HepG2 (cell line): Measurements from ENCODE around the gene DPAGT1. TPM values are rescaled to one million over a fixed set of nuclear protein-coding genes. Genes with fewer than 3 reads are reported as not detected.

ENCODE experiments used
- ATAC-seq: fragments of 200-7000 bp; cut with Tn5 transposase; 3 replicates; pipeline ENCODE4 v1.9.1; 2020; ENCODE audit warnings: mild to moderate bottlenecking, moderate library complexity
- BruUV-seq: library from RNA; stranded (reverse); fragments of 400-500 nt; replicated peaks from 2 replicates; lab custom pipeline; 2021; lab: Mats Ljungman, UMichigan
- CTCF ChIA-PET: fragments of 300-600 bp; formaldehyde crosslinking; extraction: SDS; loops from one replicate; lab custom pipeline; 2021; ENCODE audit warnings: low total read pairs, inconsistent platforms, low intra/inter-chr PET ratio; lab: Yijun Ruan, JAX
- POLR2A ChIA-PET: fragments of 350-600 bp; sonication (Branson Sonifier 250); formaldehyde crosslinking; loops from one replicate; lab custom pipeline; 2020; ENCODE audit warnings: antibody characterized with exemption, inconsistent platforms; lab: Yijun Ruan, JAX
- DNase-seq: peaks from one replicate; pipeline ENCODE4 v3.0.0-alpha.2; 2015; ENCODE audit warnings: low spot score
- FAIRE-seq: peaks from 3 replicates; lab custom pipeline; 2011; peaks lifted over from hg19 to GRCh38; lab: Jason Lieb, UNC
- H2AFZ ChIP-seq: one replicate; pipeline ENCODE4 v1.6.1; 2011; ENCODE audit warnings: low read length, inconsistent platforms
- H3K27ac ChIP-seq: fragments of 300-600 bp; 3 replicates; pipeline ENCODE4 v1.8.0; 2011; ENCODE audit warnings: mixed run types, mild to moderate bottlenecking, mixed read lengths, low read length, inconsistent platforms; ENCODE audit not compliant: insufficient read depth; ENCODE audit errors: extremely low read length
- H3K27me3 ChIP-seq, 2 experiments: fragments of 200-600 bp in 1 of 2; 2 replicates in 1 of 2; 3 replicates in 1 of 2; pipeline versions ENCODE4 v1.6.0 to v1.8.0; 2011; ENCODE audit warnings: low read length in 2 of 2, mild to moderate bottlenecking in 2 of 2, moderate library complexity in 2 of 2, inconsistent platforms in 1 of 2; ENCODE audit not compliant: insufficient read depth in 2 of 2, control insufficient read depth in 1 of 2
- H3K36me3 ChIP-seq, 2 experiments: fragments of 200-600 bp in 1 of 2; replicated peaks in 1 of 2; 2 replicates in 1 of 2; 3 replicates in 1 of 2; pipeline versions ENCODE4 v1.5.1 to v1.8.0; 2011; ENCODE audit warnings: low read length in 2 of 2, inconsistent platforms in 1 of 2; ENCODE audit not compliant: insufficient read depth in 2 of 2, control insufficient read depth in 1 of 2
- H3K4me1 ChIP-seq: 2 replicates; pipeline ENCODE4 v1.5.1; 2012; ENCODE audit warnings: low read length, inconsistent platforms; ENCODE audit not compliant: insufficient read depth
- H3K4me2 ChIP-seq: 2 replicates; pipeline ENCODE4 v1.6.0; 2011; ENCODE audit warnings: low read depth, low read length, inconsistent platforms
- H3K4me3 ChIP-seq, 3 experiments: fragments of 200-600 bp in 1 of 3; sonication (generic), shearing (Covaris generic) in 1 of 3; replicated peaks in 1 of 3; 2 replicates each; pipeline ENCODE4 v1.5.1; 2011 to 2016; ENCODE audit warnings: low read length in 3 of 3, inconsistent platforms in 2 of 3, low read depth in 2 of 3, mild to moderate bottlenecking in 2 of 3, control low read depth in 1 of 3, mixed read lengths in 1 of 3; ENCODE audit not compliant: insufficient read depth in 1 of 3
- H3K79me2 ChIP-seq: one replicate; pipeline ENCODE4 v1.6.1; 2011; ENCODE audit warnings: low read length, inconsistent platforms; ENCODE audit not compliant: insufficient read depth
- H3K9ac ChIP-seq: 2 replicates; pipeline ENCODE4 v1.6.0; 2011; ENCODE audit warnings: mild to moderate bottlenecking, low read depth, low read length, inconsistent platforms; ENCODE audit not compliant: insufficient read depth
- H3K9me3 ChIP-seq: 2 replicates; pipeline ENCODE4 v1.5.1; 2012; ENCODE audit warnings: mild to moderate bottlenecking, low read length
- H4K20me1 ChIP-seq: 2 replicates; pipeline ENCODE4 v1.6.0; 2011; ENCODE audit warnings: inconsistent platforms, mild to moderate bottlenecking, low read length, moderate library complexity; ENCODE audit not compliant: insufficient read depth
- KDM5A ChIP-seq: fragments of 200-600 bp; sonication (generic); IDR thresholded peaks from 2 replicates; pipeline ENCODE4 v1.7.0; 2018; ENCODE audit warnings: antibody characterized with exemption, mild to moderate bottlenecking, low read length, borderline replicate concordance
- KLF13 ChIP-seq: sonication (generic); formaldehyde crosslinking; IDR thresholded peaks from 2 replicates; pipeline ENCODE4 v1.4.0; 2020; ENCODE audit warnings: mild to moderate bottlenecking, missing genetic modification reagents
- PHF8 ChIP-seq: sonication (generic); formaldehyde crosslinking; IDR thresholded peaks from 2 replicates; pipeline ENCODE4 v1.5.0; 2020; ENCODE audit warnings: missing genetic modification reagents
- RAD21 ChIP-seq: fragments of 450-650 bp; formaldehyde crosslinking; IDR thresholded peaks from 2 replicates; pipeline ENCODE4 v1.5.0; 2020; ENCODE audit warnings: mild to moderate bottlenecking
- TOPORS ChIP-seq: sonication (generic); formaldehyde crosslinking; IDR thresholded peaks from 2 replicates; pipeline ENCODE4 v1.8.0; 2023; ENCODE audit warnings: mild to moderate bottlenecking, missing genetic modification reagents
- ZNF280D ChIP-seq: sonication (generic); formaldehyde crosslinking; IDR thresholded peaks from 2 replicates; pipeline ENCODE4 v1.5.1; 2020; ENCODE audit warnings: mild to moderate bottlenecking, missing genetic modification reagents
- ZNF7 ChIP-seq: IDR thresholded peaks from 2 replicates; pipeline ENCODE4 v1.6.1; 2016; ENCODE audit warnings: missing biosample characterization, missing genetic modification reagents
- ZNF709 ChIP-seq: sonication (generic); formaldehyde crosslinking; IDR thresholded peaks from 2 replicates; pipeline ENCODE4 v1.5.0; 2020; ENCODE audit warnings: mild to moderate bottlenecking, missing genetic modification reagents
- ZNF780A ChIP-seq: sonication (generic); formaldehyde crosslinking; IDR thresholded peaks from 2 replicates; pipeline ENCODE4 v1.8.0; 2022; ENCODE audit warnings: mild to moderate bottlenecking, missing genetic modification reagents, moderate library complexity
- ZSCAN21 ChIP-seq: sonication (generic); formaldehyde crosslinking; IDR thresholded peaks from 2 replicates; pipeline ENCODE4 v1.8.0; 2022; ENCODE audit warnings: mild to moderate bottlenecking, missing genetic modification reagents, moderate library complexity, borderline replicate concordance
- ZSCAN25 ChIP-seq: sonication (generic); formaldehyde crosslinking; IDR thresholded peaks from 2 replicates; pipeline ENCODE4 v1.8.0; 2022; ENCODE audit warnings: mild to moderate bottlenecking, missing genetic modification reagents
- WGBS: methylation state at CpG from one replicate; pipeline ENCODE4 v1.1.6; 2017; ENCODE audit warnings: low lambda C conversion rate; 5-methylcytosine and 5-hydroxymethylcytosine counted together
- in situ Hi-C: cut with HindIII; loops from 2 replicates; pipeline ENCODE4 v1.10.0; 2017; ENCODE audit warnings: low pct_unique_long_range_greater_than_20kb; ENCODE audit not compliant: extremely low pct_ligation_motif_present
- intact Hi-C: fragments of 100-400 bp; cut with micrococcal nuclease; formaldehyde crosslinking; loops from one replicate; pipeline ENCODE4 v1.10.0; 2022; ENCODE audit not compliant: unreplicated experiment
- polyA plus RNA-seq, 8 experiments: library from polyadenylated mRNA; depleted of rRNA in 3 of 8; stranded (reverse) in 7 of 8; unstranded in 1 of 8; fragments of >200 nt; fragmentation: Illumina TruSeq in 4 of 8; extraction: Trizol in 4 of 8; gene quantifications; 2 replicates each; pipeline versions ENCODE4 v1.2.1 to v1.2.3, GENCODE V29; 2011 to 2016; ENCODE audit warnings: low read depth in 4 of 8, missing spikeins in 1 of 8, mixed read lengths in 1 of 8; ENCODE audit not compliant: insufficient read depth in 1 of 8
- total RNA-seq, 5 experiments: library from RNA; depleted of rRNA; stranded (reverse); fragments of >200 nt; fragmentation: Illumina TruSeq; extraction: Trizol; gene quantifications; 2 replicates each; pipeline ENCODE4 v1.2.3, GENCODE V29; 2016; ENCODE audit warnings: low read depth in 1 of 5
- TF ChIP-seq, protein P1 (sequence below): sonication (generic); formaldehyde crosslinking; IDR thresholded peaks from 2 replicates; pipeline ENCODE4 v1.8.1; 2023; ENCODE audit warnings: mild to moderate bottlenecking, moderate library complexity, missing genetic modification reagents
- TF ChIP-seq, protein P2 (sequence below): sonication (generic); formaldehyde crosslinking; conservative IDR thresholded peaks from 2 replicates; pipeline ENCODE4 v1.4.0; 2020; ENCODE audit warnings: mild to moderate bottlenecking, missing genetic modification reagents, moderate library complexity

The DPAGT1 gene
- total and polyA plus RNA-seq, 2 of the 13 experiments (the other 11 are each of a cell fraction or from before 2014, with no cell fraction given): 37.6 to 70.7 TPM

DNA sequence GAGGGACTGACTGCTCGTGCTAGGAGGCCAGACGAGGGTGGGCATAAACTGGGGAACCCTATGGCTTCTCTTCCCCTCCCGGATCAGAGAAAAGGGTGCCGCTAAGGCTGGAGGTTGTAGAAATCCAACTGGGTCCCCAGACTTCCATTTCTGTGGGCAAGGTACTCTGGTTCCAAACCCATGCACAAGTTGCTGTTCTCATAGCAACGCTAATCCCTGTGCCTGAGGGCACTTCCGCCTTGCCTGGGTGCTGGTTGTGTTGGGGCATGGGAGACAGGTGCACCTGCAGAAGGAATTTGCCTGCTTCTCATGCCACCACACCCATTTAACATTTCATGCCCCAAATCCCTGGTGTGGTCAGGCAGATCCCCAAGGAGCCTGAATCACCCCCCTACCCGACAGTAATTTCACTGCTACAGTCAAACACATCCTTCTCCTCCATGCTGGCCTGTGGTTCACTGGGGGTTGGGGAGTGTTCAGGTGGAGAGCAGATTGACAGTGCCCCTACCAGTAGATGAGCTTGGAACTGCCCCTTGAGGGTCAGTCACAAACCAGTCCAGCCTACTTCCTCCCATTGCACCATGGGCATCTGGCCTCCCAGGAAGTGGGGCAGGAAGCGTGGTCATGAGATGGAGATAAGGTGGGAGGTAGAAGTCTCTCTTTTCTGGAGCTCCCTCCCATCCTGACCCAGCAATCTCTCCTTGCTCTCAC lies 6.6 kb upstream of the DPAGT1 start (continued):
- TF ChIP-seq ZNF280D (CRISPR knock-in tag): peak; percentile 67; the same call in 1 of the 2 replicates
- TF ChIP-seq ZNF7 (CRISPR knock-in tag): no peak

GRCh38 chr11:119107538-119108145 lies 6.0 kb upstream of the DPAGT1 start:
- no peaks in the 10 kb centered on the region for H3K9me3 ChIP-seq
- H4K20me1 ChIP-seq: no peaks in the 10 kb centered on the region
- peak overlapping the region; percentile 82 for H3K4me2 ChIP-seq
- ChIA-PET CTCF (no interaction called here), POLR2A (interaction anchor here (0.7 to 4.2 kb wide), 12 partner anchors 11 to 315 kb away, joined by 3 to 75 read pairs (median 8); partner anchors contain the start of genes HINFP, HMBS, NLRX1 and VPS11)
- H3K4me3 ChIP-seq: peak overlapping the region; percentile 68 to 86 (median 85)
- no peak for FAIRE-seq
- peaks cover 1 to 18% of the 10 kb centered on the region in 2 experiments for H3K36me3 ChIP-seq
- H3K79me2 ChIP-seq: no peaks in the 10 kb centered on the region
- peak overlapping the region; percentile 77 for H3K9ac ChIP-seq
- no TSS peak for BruUV-seq
- H3K27me3 ChIP-seq: no peaks in the 10 kb centered on the region; a peak in 1 of 5 replicates
- ATAC-seq: peak; percentile 16
- in situ Hi-C loops (no loop called here), intact Hi-C loops (loop anchor here (5.0 kb wide), 1 partner anchor 90 kb away; no protein-coding TSS in a partner anchor)
- H2AFZ ChIP-seq: no peak overlapping the region
- H3K27ac ChIP-seq: peak overlapping the region; percentile 65
- peaks cover 40% of the 10 kb centered on the region for H3K4me1 ChIP-seq
- 0% methylated on average over 3 of the region's 65 CpGs for WGBS
- DNase-seq: no peak
- TF ChIP-seq ZNF780A (CRISPR knock-in tag) (no peak), ZSCAN21 (CRISPR knock-in tag) (peak; percentile 6; the same call in 1 of the 2 replicates), PHF8 (CRISPR knock-in tag) (peak; percentile 15), ZSCAN25 (CRISPR knock-in tag) (no peak), TOPORS (CRISPR knock-in tag) (no peak), KLF13 (CRISPR knock-in tag) (no peak), ZNF709 (CRISPR knock-in tag) (no peak), KDM5A (peak; percentile 29; the same call in 1 of the 2 replicates), RAD21 (CRISPR knock-in tag) (peak; percentile 4; the same call in 1 of the 2 replicates)
- TF ChIP-seq, protein P1, sequence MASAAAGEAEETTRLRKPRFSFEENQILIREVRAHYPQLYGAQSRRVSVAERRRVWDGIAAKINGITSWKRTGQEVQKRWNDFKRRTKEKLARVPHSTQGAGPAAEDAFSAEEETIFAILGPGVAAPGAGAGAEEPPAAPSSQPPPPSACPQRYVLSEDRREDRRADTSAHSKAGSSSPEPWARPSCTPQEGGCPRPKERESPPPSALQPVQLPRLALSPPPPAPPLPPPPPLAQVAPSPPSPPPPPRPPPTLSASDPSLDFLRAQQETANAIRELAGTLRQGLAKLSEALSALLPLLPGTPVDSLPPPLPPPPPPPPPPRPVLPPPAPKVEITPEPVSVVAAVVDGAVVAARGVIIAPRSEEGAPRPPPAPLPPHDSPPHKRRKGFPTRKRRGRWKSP (CRISPR knock-in tag): 0 out of 2 replicates have a peak, but pooled peaks have one; percentile 18
- TF ChIP-seq, protein P2, sequence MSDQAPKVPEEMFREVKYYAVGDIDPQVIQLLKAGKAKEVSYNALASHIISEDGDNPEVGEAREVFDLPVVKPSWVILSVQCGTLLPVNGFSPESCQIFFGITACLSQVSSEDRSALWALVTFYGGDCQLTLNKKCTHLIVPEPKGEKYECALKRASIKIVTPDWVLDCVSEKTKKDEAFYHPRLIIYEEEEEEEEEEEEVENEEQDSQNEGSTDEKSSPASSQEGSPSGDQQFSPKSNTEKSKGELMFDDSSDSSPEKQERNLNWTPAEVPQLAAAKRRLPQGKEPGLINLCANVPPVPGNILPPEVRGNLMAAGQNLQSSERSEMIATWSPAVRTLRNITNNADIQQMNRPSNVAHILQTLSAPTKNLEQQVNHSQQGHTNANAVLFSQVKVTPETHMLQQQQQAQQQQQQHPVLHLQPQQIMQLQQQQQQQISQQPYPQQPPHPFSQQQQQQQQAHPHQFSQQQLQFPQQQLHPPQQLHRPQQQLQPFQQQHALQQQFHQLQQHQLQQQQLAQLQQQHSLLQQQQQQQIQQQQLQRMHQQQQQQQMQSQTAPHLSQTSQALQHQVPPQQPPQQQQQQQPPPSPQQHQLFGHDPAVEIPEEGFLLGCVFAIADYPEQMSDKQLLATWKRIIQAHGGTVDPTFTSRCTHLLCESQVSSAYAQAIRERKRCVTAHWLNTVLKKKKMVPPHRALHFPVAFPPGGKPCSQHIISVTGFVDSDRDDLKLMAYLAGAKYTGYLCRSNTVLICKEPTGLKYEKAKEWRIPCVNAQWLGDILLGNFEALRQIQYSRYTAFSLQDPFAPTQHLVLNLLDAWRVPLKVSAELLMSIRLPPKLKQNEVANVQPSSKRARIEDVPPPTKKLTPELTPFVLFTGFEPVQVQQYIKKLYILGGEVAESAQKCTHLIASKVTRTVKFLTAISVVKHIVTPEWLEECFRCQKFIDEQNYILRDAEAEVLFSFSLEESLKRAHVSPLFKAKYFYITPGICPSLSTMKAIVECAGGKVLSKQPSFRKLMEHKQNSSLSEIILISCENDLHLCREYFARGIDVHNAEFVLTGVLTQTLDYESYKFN (CRISPR knock-in tag): no peak
